HCT116 (cell line): ENCODE data around the gene NLRC5. TPM values are rescaled to one million over a fixed set of nuclear protein-coding genes. Genes with fewer than 3 reads are reported as not detected.

Source experiments
- ATAC-seq: fragments of 200-7000 bp; cut with Tn5 transposase; 2 replicates; pipeline ENCODE4 v1.9.1; 2020; ENCODE audit warnings: mild to moderate bottlenecking, moderate library complexity
- BruUV-seq: library from RNA; stranded (reverse); fragments of 400-500 nt; replicated peaks from 2 replicates; lab custom pipeline; 2021; lab: Mats Ljungman, UMichigan
- CTCF ChIA-PET: fragments of 300-600 bp; sonication (Branson Sonifier 250); formaldehyde crosslinking; loops from one replicate; lab custom pipeline; 2021; ENCODE audit warnings: antibody characterized with exemption; lab: Charles Lee
- POLR2A ChIA-PET: fragments of 300-600, 350-600 bp; sonication (Branson Sonifier 250); formaldehyde crosslinking; loops from one replicate; lab custom pipeline; 2021; ENCODE audit warnings: antibody characterized with exemption; lab: Charles Lee
- RAD21 ChIA-PET, 2 experiments: fragments of 300-600 bp; sonication (Branson Sonifier 250); formaldehyde crosslinking; loops; one replicate each; lab custom pipeline; 2023; ENCODE audit warnings: low total read pairs in 2 of 2; ENCODE audit not compliant: uncharacterized antibody in 2 of 2, unreplicated experiment in 2 of 2, low non-redundant PET in 1 of 2; lab: Charles Lee
- DNase-seq: peaks from one replicate; pipeline ENCODE4 v3.0.0-alpha.2; 2010; ENCODE audit warnings: low read depth, low spot score
- H2AFZ ChIP-seq: fragments of 200-600 bp; shearing (Covaris generic), sonication (generic); 2 replicates; pipeline ENCODE4 v1.6.1; 2017; ENCODE audit warnings: low read depth, mixed run types, mixed read lengths, antibody characterized with exemption, low read length; ENCODE audit not compliant: poor library complexity, severe bottlenecking
- H3K27ac ChIP-seq: 2 replicates; pipeline ENCODE4 v1.5.1; 2012; ENCODE audit warnings: low read depth, low read length
- H3K27me3 ChIP-seq: fragments of 200-600 bp; sonication (generic); 2 replicates; pipeline ENCODE4 v1.6.1; 2016; ENCODE audit warnings: mixed run types, low read length, mixed read lengths; ENCODE audit not compliant: insufficient read depth
- H3K36me3 ChIP-seq, 2 experiments: fragments of 200-500 bp in 1 of 2; fragments of 200-600 bp in 1 of 2; sonication (Bioruptor generic) in 1 of 2; sonication (generic) in 1 of 2; 2 replicates each; pipeline versions ENCODE4 v1.5.1 to v1.6.1; 2014 to 2016; ENCODE audit warnings: low read length in 2 of 2, inconsistent platforms in 1 of 2, mixed read lengths in 1 of 2, mixed run types in 1 of 2; ENCODE audit not compliant: insufficient read depth in 2 of 2, control insufficient read depth in 1 of 2
- H3K4me1 ChIP-seq, 2 experiments: fragments of 200-600 bp in 1 of 2; sonication (generic) in 1 of 2; 2 replicates each; pipeline versions ENCODE4 v1.5.1 to v1.6.1; 2012 to 2017; ENCODE audit warnings: low read length in 2 of 2, inconsistent platforms in 1 of 2, mild to moderate bottlenecking in 1 of 2, mixed read lengths in 1 of 2, mixed run types in 1 of 2, moderate library complexity in 1 of 2; ENCODE audit not compliant: insufficient read depth in 2 of 2, control insufficient read depth in 1 of 2
- H3K4me2 ChIP-seq: fragments of 200-600 bp; sonication (generic); 2 replicates; pipeline ENCODE4 v1.6.1; 2017; ENCODE audit warnings: mixed run types, low read length, mixed read lengths
- H3K4me3 ChIP-seq, 2 experiments: fragments of 200-600 bp in 1 of 2; sonication (generic) in 1 of 2; replicated peaks in 1 of 2; 2 replicates each; pipeline ENCODE4 v1.5.1; 2011 to 2016; ENCODE audit warnings: low read length in 2 of 2, control low read depth in 1 of 2, low read depth in 1 of 2, mild to moderate bottlenecking in 1 of 2, mixed read lengths in 1 of 2, mixed run types in 1 of 2
- H3K79me2 ChIP-seq: fragments of 200-600 bp; sonication (generic); 2 replicates; pipeline ENCODE4 v1.6.1; 2017; ENCODE audit warnings: mild to moderate bottlenecking, mixed run types, low read length, moderate library complexity, mixed read lengths; ENCODE audit not compliant: insufficient read depth
- H3K9ac ChIP-seq: fragments of 200-600 bp; sonication (generic); 2 replicates; pipeline ENCODE4 v1.6.1; 2016; ENCODE audit warnings: low read length, mixed read lengths
- H3K9me2 ChIP-seq: fragments of 200-600 bp; sonication (generic), shearing (Covaris generic); 2 replicates; pipeline ENCODE4 v1.6.1; 2017; ENCODE audit warnings: mixed run types, mild to moderate bottlenecking, moderate library complexity; ENCODE audit not compliant: insufficient read depth
- H3K9me3 ChIP-seq, 2 experiments: fragments of 200-500 bp in 1 of 2; fragments of 200-600 bp in 1 of 2; sonication (Bioruptor generic) in 1 of 2; sonication (generic) in 1 of 2; 2 replicates each; pipeline ENCODE4 v1.6.1; 2014 to 2017; ENCODE audit warnings: low read length in 2 of 2, mixed read lengths in 2 of 2, inconsistent platforms in 1 of 2, low read depth in 1 of 2, mild to moderate bottlenecking in 1 of 2, mixed run types in 1 of 2, moderate library complexity in 1 of 2; ENCODE audit not compliant: control insufficient read depth in 1 of 2, insufficient read depth in 1 of 2
- H4K20me1 ChIP-seq: fragments of 200-600 bp; sonication (generic), shearing (Covaris generic); 2 replicates; pipeline ENCODE4 v1.6.1; 2017; ENCODE audit warnings: mixed run types, mild to moderate bottlenecking, moderate library complexity; ENCODE audit not compliant: insufficient read depth
- CBX3 ChIP-seq: IDR thresholded peaks from 2 replicates; pipeline ENCODE4 v1.6.1; 2012; ENCODE audit warnings: low read depth
- EZH2 ChIP-seq: fragments of 200-600 bp; sonication (generic); IDR thresholded peaks from 2 replicates; pipeline ENCODE4 v1.6.1; 2017; ENCODE audit warnings: antibody characterized with exemption, mixed run types
- FOSL1 ChIP-seq: IDR thresholded peaks from 2 replicates; pipeline ENCODE4 v1.6.1; 2012; ENCODE audit warnings: low read depth
- MAX ChIP-seq: IDR thresholded peaks from 2 replicates; pipeline ENCODE4 v1.6.1; 2012
- REST ChIP-seq: IDR thresholded peaks from 2 replicates; pipeline ENCODE4 v1.6.1; 2012; ENCODE audit warnings: low read depth
- SIN3A ChIP-seq: IDR thresholded peaks from 2 replicates; pipeline ENCODE4 v1.6.1; 2012; ENCODE audit warnings: low read depth
- ZNF274 ChIP-seq: fragments of 200-500 bp; sonication (Bioruptor generic); IDR thresholded peaks from 2 replicates; pipeline ENCODE4 v1.6.1; 2014; ENCODE audit warnings: mild to moderate bottlenecking, low read depth, low read length, inconsistent platforms
- intact Hi-C: fragments of 100-400 bp; cut with micrococcal nuclease; formaldehyde crosslinking; loops from 2 replicates; pipeline ENCODE4 v1.10.0; 2022
- total RNA-seq: library from RNA; stranded (reverse); gene quantifications from one replicate; pipeline ENCODE4 v1.2.1, GENCODE V29; 2021; ENCODE audit not compliant: unreplicated experiment

The NLRC5 gene
- total RNA-seq, 1 experiment from 2014 or later = 10.4 TPM

- DNase-seq (no peak), ATAC-seq (no peak)
- no peak for TF ChIP-seq MAX
- TF ChIP-seq ZNF274 = no peak
- no peak for TF ChIP-seq REST
- no peak for TF ChIP-seq SIN3A
- no peak for TF ChIP-seq FOSL1
- TF ChIP-seq CBX3 = no peak
- no peak for TF ChIP-seq EZH2
- Histone ChIP-seq H3K9me3 (no peaks in the 10 kb centered on the region), H3K4me2 (no peak overlapping the region), H3K27me3 (no peaks in the 10 kb centered on the region), H3K9ac (no peak overlapping the region), H2AFZ (no peak overlapping the region), H3K4me3 (no peak overlapping the region), H3K79me2 (no peaks in the 10 kb centered on the region), H3K27ac (no peak overlapping the region), H4K20me1 (no peaks in the 10 kb centered on the region), H3K9me2 (no peaks in the 10 kb centered on the region), H3K4me1 (peaks cover 3 to 8% of the 10 kb centered on the region in 2 experiments; a peak in 3 of 4 replicates), H3K36me3 (no peaks in the 10 kb centered on the region)
- CTCF ChIA-PET = no interaction called here
- POLR2A ChIA-PET = no interaction called here
- intact Hi-C loops = no loop called here
- RAD21 ChIA-PET = no interaction called here
- no TSS peak for BruUV-seq
Observed at GRCh38 chr16:56969769-56970168, 19.6 kb upstream of the NLRC5 start.
